ENCODE data around the gene CHFR.

The CHFR gene

GRCh38 chr12:132814232-132814631 lies 73.2 kb downstream of the CHFR start:
- H3K36me3 ChIP-seq (ENCODE audit: insufficient read depth, low read length), result peaks cover 72% of the 10 kb centered on the region
- peaks cover 6% of the 10 kb centered on the region; the same call in 1 of the 2 replicates for H4K20me1 ChIP-seq (ENCODE audit: insufficient read depth, low read length)
- no peak overlapping the region for H3K27ac ChIP-seq (ENCODE audit: low read length)
- no peak for DNase-seq
- no peak overlapping the region for H3K4me2 ChIP-seq (ENCODE audit: insufficient read depth, low read length)
- no peak for ATAC-seq (ENCODE audit: insufficient read depth, low read depth)
- no peaks in the 10 kb centered on the region for H3K27me3 ChIP-seq (ENCODE audit: insufficient read depth, low read length, poor library complexity)
- TF ChIP-seq CTCF (IDR thresholded peaks at IDR 0.05; ENCODE audit: borderline replicate concordance, extremely low read depth, low read length, poor library complexity, severe bottlenecking), result no peak
- TF ChIP-seq EZH2 (IDR thresholded peaks at IDR 0.05; ENCODE audit: borderline replicate concordance, low read depth, low read length, severe bottlenecking), result no peak
- no peak overlapping the region for H3K9ac ChIP-seq (ENCODE audit: low read depth, low read length)
- H2AFZ ChIP-seq (ENCODE audit: low read depth, low read length), result no peak overlapping the region
- H3K9me3 ChIP-seq (ENCODE audit: insufficient read depth, low read length, severe bottlenecking), result no peaks in the 10 kb centered on the region
- H3K4me3 ChIP-seq (ENCODE audit: low read depth in 1 of 2, low read length in 2 of 2), result no peak overlapping the region
- no peaks in the 10 kb centered on the region for H3K4me1 ChIP-seq (ENCODE audit: insufficient read depth, low read length)
- H3K79me2 ChIP-seq (ENCODE audit: insufficient read depth, low read length), result no peaks in the 10 kb centered on the region

- H3K36me3 ChIP-seq (ENCODE audit: insufficient read depth, low read length), result peaks cover 70% of the 10 kb centered on the region
- no peak overlapping the region for H3K4me2 ChIP-seq (ENCODE audit: insufficient read depth, low read length)
- ATAC-seq (ENCODE audit: insufficient read depth, low read depth) (no peak), DNase-seq (no peak)
- H3K27ac ChIP-seq (ENCODE audit: low read length), result no peak overlapping the region
- no peaks in the 10 kb centered on the region for H3K4me1 ChIP-seq (ENCODE audit: insufficient read depth, low read length)
- no peaks in the 10 kb centered on the region for H3K27me3 ChIP-seq (ENCODE audit: insufficient read depth, low read length, poor library complexity)
- no peak for TF ChIP-seq CTCF (IDR thresholded peaks at IDR 0.05; ENCODE audit: borderline replicate concordance, extremely low read depth, low read length, poor library complexity, severe bottlenecking)
- TF ChIP-seq EZH2 (IDR thresholded peaks at IDR 0.05; ENCODE audit: borderline replicate concordance, low read depth, low read length, severe bottlenecking), result no peak
- no peak overlapping the region for H2AFZ ChIP-seq (ENCODE audit: low read depth, low read length)
- peaks cover 4% of the 10 kb centered on the region; the same call in 1 of the 2 replicates for H4K20me1 ChIP-seq (ENCODE audit: insufficient read depth, low read length)
- H3K9me3 ChIP-seq (ENCODE audit: insufficient read depth, low read length, severe bottlenecking), result no peaks in the 10 kb centered on the region
- no peak overlapping the region for H3K9ac ChIP-seq (ENCODE audit: low read depth, low read length)
- no peaks in the 10 kb centered on the region for H3K79me2 ChIP-seq (ENCODE audit: insufficient read depth, low read length)
- H3K4me3 ChIP-seq (ENCODE audit: low read depth in 1 of 2, low read length in 2 of 2), result no peak overlapping the region
Measured at GRCh38 chr12:132813443-132813842, 74.0 kb downstream of the CHFR start.

- peaks cover 3% of the 10 kb centered on the region; the same call in 1 of the 2 replicates for H4K20me1 ChIP-seq (ENCODE audit: insufficient read depth, low read length)
- no peak overlapping the region for H3K9ac ChIP-seq (ENCODE audit: low read depth, low read length)
- TF ChIP-seq CTCF (IDR thresholded peaks at IDR 0.05; ENCODE audit: borderline replicate concordance, extremely low read depth, low read length, poor library complexity, severe bottlenecking) (no peak), EZH2 (IDR thresholded peaks at IDR 0.05; ENCODE audit: borderline replicate concordance, low read depth, low read length, severe bottlenecking) (no peak)
- H3K27me3 ChIP-seq (ENCODE audit: insufficient read depth, low read length, poor library complexity), result no peaks in the 10 kb centered on the region
- H3K4me2 ChIP-seq (ENCODE audit: insufficient read depth, low read length), result no peak overlapping the region
- peaks cover 71% of the 10 kb centered on the region for H3K36me3 ChIP-seq (ENCODE audit: insufficient read depth, low read length)
- H3K4me3 ChIP-seq (ENCODE audit: low read depth in 1 of 2, low read length in 2 of 2), result no peak overlapping the region
- H3K9me3 ChIP-seq (ENCODE audit: insufficient read depth, low read length, severe bottlenecking), result no peaks in the 10 kb centered on the region
- H2AFZ ChIP-seq (ENCODE audit: low read depth, low read length), result no peak overlapping the region
- ATAC-seq (ENCODE audit: insufficient read depth, low read depth), result no peak
- H3K79me2 ChIP-seq (ENCODE audit: insufficient read depth, low read length), result peaks cover 2% of the 10 kb centered on the region; the same call in 1 of the 2 replicates
- H3K4me1 ChIP-seq (ENCODE audit: insufficient read depth, low read length), result no peaks in the 10 kb centered on the region
- no peak for DNase-seq
- H3K27ac ChIP-seq (ENCODE audit: low read length), result no peak overlapping the region
Measured at GRCh38 chr12:132812631-132813305, 74.6 kb downstream of the CHFR start.

Data from DND-41 (cell line).